CD8-positive, alpha-beta memory T cell (primary cell): ENCODE measurements around the gene LAT. TPM values are rescaled to one million over a fixed set of nuclear protein-coding genes. Genes with fewer than 3 reads are reported as not detected.

Experiments used
- CTCF ChIA-PET: fragments of 350-600 bp; sonication (Branson Sonifier 250); formaldehyde crosslinking; loops from one replicate; lab custom pipeline; 2021; ENCODE audit warnings: antibody characterized with exemption; lab: Charles Lee
- POLR2A ChIA-PET: fragments of 350-600 bp; sonication (Branson Sonifier 250); formaldehyde crosslinking; loops from one replicate; lab custom pipeline; 2021; ENCODE audit warnings: antibody characterized with exemption; lab: Charles Lee
- DNase-seq, 5 donors: peaks; one replicate each; pipeline versions ENCODE4 v3.0.0 to v3.0.0-alpha.2; 2020 to 2022; ENCODE audit warnings: mixed read lengths in 1 of 5
- H3K27ac ChIP-seq: one replicate; pipeline ENCODE4 v1.7.0; 2013; ENCODE audit warnings: low read depth, mild to moderate bottlenecking, low read length, moderate library complexity
- H3K27me3 ChIP-seq: 2 replicates; pipeline ENCODE4 v1.7.0; 2013; ENCODE audit warnings: low read length, mild to moderate bottlenecking; ENCODE audit not compliant: insufficient read depth, poor library complexity, severe bottlenecking
- H3K36me3 ChIP-seq: 2 replicates; pipeline ENCODE4 v1.7.0; 2013; ENCODE audit warnings: mild to moderate bottlenecking, low read length, moderate library complexity; ENCODE audit not compliant: insufficient read depth
- H3K4me1 ChIP-seq: 2 replicates; pipeline ENCODE4 v1.7.0; 2013; ENCODE audit warnings: mild to moderate bottlenecking, low read length, moderate library complexity; ENCODE audit not compliant: insufficient read depth
- H3K4me3 ChIP-seq: 2 replicates; pipeline ENCODE4 v1.7.0; 2013; ENCODE audit warnings: mild to moderate bottlenecking, low read length
- H3K9me3 ChIP-seq: 2 replicates; pipeline ENCODE4 v1.7.0; 2013; ENCODE audit warnings: mild to moderate bottlenecking, low read length
- H3K27ac Mint-ChIP-seq, 8 donors: one replicate each; pipeline ENCODE4 v1.8.0; 2020 to 2021; ENCODE audit warnings: mixed read lengths in 8 of 8, mild to moderate bottlenecking in 6 of 8, inconsistent platforms in 3 of 8, moderate library complexity in 3 of 8
- H3K27me3 Mint-ChIP-seq, 2 donors: one replicate each; pipeline ENCODE4 v1.8.0; 2020 to 2021; ENCODE audit warnings: mixed read lengths in 2 of 2, mild to moderate bottlenecking in 1 of 2, moderate library complexity in 1 of 2
- H3K36me3 Mint-ChIP-seq, 3 donors: one replicate each; pipeline ENCODE4 v1.8.0; 2020 to 2021; ENCODE audit warnings: mixed read lengths in 3 of 3, inconsistent platforms in 1 of 3, mild to moderate bottlenecking in 1 of 3
- H3K4me1 Mint-ChIP-seq, 3 donors: one replicate each; pipeline ENCODE4 v1.8.0; 2020 to 2021; ENCODE audit warnings: mixed read lengths in 3 of 3, inconsistent platforms in 1 of 3, mild to moderate bottlenecking in 1 of 3
- H3K4me3 Mint-ChIP-seq, 7 donors: one replicate each; pipeline ENCODE4 v1.8.0; 2020 to 2021; ENCODE audit warnings: mixed read lengths in 7 of 7, mild to moderate bottlenecking in 6 of 7, moderate library complexity in 4 of 7, inconsistent platforms in 2 of 7
- H3K9me3 Mint-ChIP-seq, 5 donors: one replicate each; pipeline ENCODE4 v1.8.0; 2020 to 2022; ENCODE audit warnings: mixed read lengths in 5 of 5, mild to moderate bottlenecking in 3 of 5, moderate library complexity in 2 of 5, inconsistent platforms in 1 of 5
- polyA plus RNA-seq: library from polyadenylated mRNA; unstranded; fragments of 300-500 nt; fragmentation: Illumina TruSeq; gene quantifications from one replicate; pipeline ENCODE4 v1.2.3, GENCODE V29; 2021
- total RNA-seq, 2 experiments: library from RNA; stranded (reverse); gene quantifications; one replicate each; pipeline ENCODE4 v1.2.3, GENCODE V29; 2021

LAT gene
- total and polyA plus RNA-seq, 3 experiments from 2014 or later: 195 to 331 (median 203) TPM

- no peak for DNase-seq
- no peaks in the 10 kb centered on the region for H3K9me3 Mint-ChIP-seq
- peaks cover 8 to 9% (median 8%) of the 10 kb centered on the region in 3 donors for H3K4me1 Mint-ChIP-seq
- Histone ChIP-seq H3K36me3 (no peaks in the 10 kb centered on the region), H3K27ac (no peak overlapping the region), H3K4me3 (no peak overlapping the region), H3K9me3 (no peaks in the 10 kb centered on the region), H3K4me1 (peaks cover 10% of the 10 kb centered on the region), H3K27me3 (no peaks in the 10 kb centered on the region)
- CTCF ChIA-PET: interaction anchor here (0.9 to 2.6 kb wide), 3 partner anchors 8 to 100 kb away, joined by 4 to 13 read pairs (median 4); no protein-coding TSS in a partner anchor
- H3K36me3 Mint-ChIP-seq: no peaks in the 10 kb centered on the region
- no peak overlapping the region for H3K4me3 Mint-ChIP-seq
- no peak overlapping the region for H3K27ac Mint-ChIP-seq
- POLR2A ChIA-PET: interaction anchor here (0.6 to 0.9 kb wide), 2 partner anchors 70 to 97 kb away, joined by 3 to 5 read pairs; partner anchors contain the start of gene TUFM
- peaks cover 0 to 5% of the 10 kb centered on the region in 2 donors for H3K27me3 Mint-ChIP-seq
Measured at GRCh38 chr16:28943281-28943680, 41.6 kb upstream of the LAT start.

GRCh38 chr16:28946681-28947080 is 38.2 kb upstream of the LAT start:
- H3K36me3 ChIP-seq: no peaks in the 10 kb centered on the region
- ChIA-PET CTCF (interaction anchor here (0.7 to 2.6 kb wide), 4 partner anchors 31 to 100 kb away, joined by 3 to 7 read pairs (median 5); partner anchors contain the start of gene TUFM), POLR2A (no interaction called here)
- Mint-ChIP-seq H3K4me1 (peaks cover 15 to 20% (median 19%) of the 10 kb centered on the region in 3 donors), H3K9me3 (no peaks in the 10 kb centered on the region), H3K36me3 (peaks cover 0 to 6% (median 0%) of the 10 kb centered on the region in 3 donors), H3K27me3 (peaks cover 0 to 5% of the 10 kb centered on the region in 2 donors), H3K4me3 (no peak overlapping the region), H3K27ac (no peak overlapping the region)
- no peaks in the 10 kb centered on the region for H3K9me3 ChIP-seq
- DNase-seq: no peak
- H3K27ac ChIP-seq: no peak overlapping the region
- no peaks in the 10 kb centered on the region for H3K27me3 ChIP-seq
- no peak overlapping the region for H3K4me3 ChIP-seq
- peaks cover 18% of the 10 kb centered on the region for H3K4me1 ChIP-seq

DNA sequence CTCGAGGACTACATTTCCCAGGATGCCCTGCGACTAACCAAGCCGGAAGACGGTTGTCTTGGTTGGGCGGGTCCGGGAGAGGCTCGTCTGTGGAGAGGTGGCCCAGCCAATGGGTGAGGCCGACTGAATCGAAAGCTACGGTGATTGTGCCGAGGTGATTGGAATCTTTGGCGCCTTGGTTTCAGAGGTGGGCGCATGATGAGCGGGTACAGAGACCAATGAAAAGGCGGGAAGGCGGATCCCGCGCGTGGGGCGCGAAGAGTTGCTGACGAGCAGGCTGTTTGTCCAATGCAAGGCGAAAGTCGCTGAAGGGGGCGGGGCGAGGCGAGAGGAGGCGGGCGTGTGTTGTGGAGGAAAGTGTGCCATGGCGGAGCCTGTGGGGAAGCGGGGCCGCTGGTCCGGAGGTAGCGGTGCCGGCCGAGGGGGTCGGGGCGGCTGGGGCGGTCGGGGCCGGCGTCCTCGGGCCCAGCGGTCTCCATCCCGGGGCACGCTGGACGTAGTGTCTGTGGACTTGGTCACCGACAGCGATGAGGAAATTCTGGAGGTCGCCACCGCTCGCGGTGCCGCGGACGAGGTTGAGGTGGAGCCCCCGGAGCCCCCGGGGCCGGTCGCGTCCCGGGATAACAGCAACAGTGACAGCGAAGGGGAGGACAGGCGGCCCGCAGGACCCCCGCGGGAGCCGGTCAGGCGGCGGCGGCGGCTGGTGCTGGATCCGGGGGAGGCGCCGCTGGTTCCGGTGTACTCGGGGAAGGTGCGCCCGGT is 34.0 kb upstream of the LAT start, which contains the start of gene NFATC2IP:
TSS of gene NFATC2IP (plus strand) at position 290 of the 762 bp plus-strand sequence. CDS start at position 365, 75 bp downstream.
- ChIA-PET POLR2A (interaction anchor here (0.6 to 2.1 kb wide), 8 partner anchors 16 to 128 kb away, joined by 3 to 10 read pairs (median 6); partner anchors contain the start of genes ATXN2L, CD19, RABEP2 and SH2B1), CTCF (interaction anchor here (1.0 to 1.6 kb wide), 3 partner anchors 26 to 104 kb away, joined by 3 to 4 read pairs (median 4); partner anchors contain the start of gene TUFM)
- no peaks in the 10 kb centered on the region for H3K9me3 Mint-ChIP-seq

GRCh38 chr16:28951410-28951943 is 33.4 kb upstream of the LAT start:
- peak in 1 of 5 donors; percentile 58 for DNase-seq
- Mint-ChIP-seq H3K9me3 (no peaks in the 10 kb centered on the region), H3K27ac (peak overlapping the region; percentile 43 to 92 (median 85)), H3K4me3 (peak overlapping the region; percentile 88 to 98 (median 94)), H3K36me3 (peaks cover 0 to 47% (median 6%) of the 10 kb centered on the region in 3 donors), H3K4me1 (peaks cover 23 to 42% (median 23%) of the 10 kb centered on the region in 3 donors), H3K27me3 (peaks cover 0 to 4% of the 10 kb centered on the region in 2 donors)
- H3K27me3 ChIP-seq: no peaks in the 10 kb centered on the region
- peak overlapping the region; percentile 73 for H3K27ac ChIP-seq
- ChIA-PET CTCF (interaction anchor here (0.8 kb wide), 1 partner anchor 9 kb away, joined by 5 read pairs; no protein-coding TSS in a partner anchor), POLR2A (interaction anchor here (0.6 to 2.1 kb wide), 4 partner anchors 23 to 128 kb away, joined by 7 to 11 read pairs (median 8); partner anchors contain the start of genes ATXN2L, SH2B1 and SPNS1)
- H3K9me3 ChIP-seq: no peaks in the 10 kb centered on the region
- peak overlapping the region; percentile 74 for H3K4me3 ChIP-seq
- H3K4me1 ChIP-seq: peaks cover 15% of the 10 kb centered on the region
- peaks cover 12% of the 10 kb centered on the region for H3K36me3 ChIP-seq

More for the DNA sequence above, 34.0 kb upstream of the LAT start, which contains the start of gene NFATC2IP:
- no peaks in the 10 kb centered on the region for H3K9me3 ChIP-seq
- no peaks in the 10 kb centered on the region for H3K27me3 ChIP-seq
- H3K27ac Mint-ChIP-seq: peak within 1 kb of the TSS; percentile 68 to 97 (median 88)
- H3K4me1 ChIP-seq: peaks cover 18% of the 10 kb centered on the region
- H3K36me3 ChIP-seq: peaks cover 12% of the 10 kb centered on the region
- peak; percentile 99 to 100 (median 99) for DNase-seq
- peaks cover 0 to 4% of the 10 kb centered on the region in 2 donors for H3K27me3 Mint-ChIP-seq
- H3K36me3 Mint-ChIP-seq: peaks cover 0 to 41% (median 4%) of the 10 kb centered on the region in 3 donors
- peak within 1 kb of the TSS; percentile 73 for H3K27ac ChIP-seq
- H3K4me3 ChIP-seq: peak within 1 kb of the TSS; percentile 74
- H3K4me3 Mint-ChIP-seq: peak within 1 kb of the TSS; percentile 88 to 98 (median 94)
- peaks cover 22 to 42% (median 22%) of the 10 kb centered on the region in 3 donors for H3K4me1 Mint-ChIP-seq

DNA sequence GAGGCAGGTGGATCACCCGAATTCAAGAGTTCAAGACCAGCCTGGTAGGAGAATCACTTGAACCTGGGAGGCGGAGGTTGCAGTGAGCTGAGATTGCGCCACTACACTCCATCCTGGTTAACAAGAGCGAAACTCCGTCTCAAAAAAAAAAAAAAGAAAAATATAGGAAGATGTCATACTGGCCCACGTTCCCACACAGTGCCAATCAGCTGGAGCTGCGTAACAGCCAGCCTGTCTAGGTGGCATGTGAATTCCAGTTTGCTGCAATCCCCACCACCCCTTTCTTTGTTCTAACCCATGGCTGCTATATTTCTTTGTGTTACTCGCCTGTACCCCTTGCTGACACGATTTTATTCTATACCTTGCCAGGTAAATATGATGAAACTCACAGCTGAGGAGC is 26.6 kb upstream of the LAT start:
- ChIA-PET POLR2A (interaction anchor here (0.6 kb wide), 1 partner anchor 146 kb away, joined by 14 read pairs; no protein-coding TSS in a partner anchor), CTCF (no interaction called here)
- no peak for DNase-seq
- H3K27me3 Mint-ChIP-seq: no peaks in the 10 kb centered on the region
- no peaks in the 10 kb centered on the region for H3K4me1 ChIP-seq
- peaks cover 5 to 21% (median 10%) of the 10 kb centered on the region in 3 donors for H3K4me1 Mint-ChIP-seq
- H3K4me3 Mint-ChIP-seq: no peak overlapping the region
- peaks cover 7 to 87% (median 15%) of the 10 kb centered on the region in 3 donors for H3K36me3 Mint-ChIP-seq
- no peak overlapping the region for H3K4me3 ChIP-seq
- H3K27me3 ChIP-seq: no peaks in the 10 kb centered on the region
- H3K27ac Mint-ChIP-seq: no peak overlapping the region
- no peaks in the 10 kb centered on the region for H3K9me3 ChIP-seq
- no peaks in the 10 kb centered on the region for H3K9me3 Mint-ChIP-seq
- no peak overlapping the region for H3K27ac ChIP-seq
- H3K36me3 ChIP-seq: peaks cover 48% of the 10 kb centered on the region

GRCh38 chr16:28958836-28959235 is 26.0 kb upstream of the LAT start:
- no peak overlapping the region for H3K27ac ChIP-seq
- POLR2A ChIA-PET: no interaction called here
- H3K9me3 ChIP-seq: no peaks in the 10 kb centered on the region
- peaks cover 5 to 15% (median 10%) of the 10 kb centered on the region in 3 donors for H3K4me1 Mint-ChIP-seq
- CTCF ChIA-PET: no interaction called here
- no peaks in the 10 kb centered on the region for H3K27me3 Mint-ChIP-seq
- no peaks in the 10 kb centered on the region for H3K4me1 ChIP-seq
- H3K36me3 Mint-ChIP-seq: peaks cover 7 to 87% (median 15%) of the 10 kb centered on the region in 3 donors
- no peak overlapping the region for H3K4me3 Mint-ChIP-seq
- no peaks in the 10 kb centered on the region for H3K27me3 ChIP-seq
- no peak for DNase-seq
- peak overlapping the region in 1 of 8 donors; percentile 12 for H3K27ac Mint-ChIP-seq
- peaks cover 52% of the 10 kb centered on the region for H3K36me3 ChIP-seq
- H3K4me3 ChIP-seq: no peak overlapping the region
- H3K9me3 Mint-ChIP-seq: no peaks in the 10 kb centered on the region

DNA sequence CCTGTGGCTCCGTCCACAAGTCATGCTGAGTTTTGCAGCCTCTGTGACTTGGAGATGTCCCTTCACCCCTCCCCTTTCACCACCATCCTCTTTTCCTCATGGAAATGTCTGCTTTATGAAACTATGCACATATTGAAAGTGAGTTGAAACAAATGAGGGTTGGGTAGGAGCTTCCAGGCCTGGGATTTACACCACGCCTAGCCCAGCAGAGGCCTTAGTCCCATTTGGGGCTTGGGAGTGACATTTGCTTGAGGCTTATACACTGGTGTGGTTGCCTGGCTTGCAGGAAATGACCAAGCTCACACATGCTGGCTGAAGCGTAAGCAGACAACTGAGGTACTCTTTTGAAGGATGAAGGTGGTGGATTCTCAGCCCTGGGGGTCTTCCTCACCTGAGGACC is 20.8 kb upstream of the LAT start:
- Histone ChIP-seq H3K27ac (no peak overlapping the region), H3K9me3 (no peaks in the 10 kb centered on the region), H3K4me3 (no peak overlapping the region), H3K4me1 (no peaks in the 10 kb centered on the region), H3K27me3 (no peaks in the 10 kb centered on the region), H3K36me3 (peaks cover 44% of the 10 kb centered on the region)
- no peak overlapping the region for H3K4me3 Mint-ChIP-seq
- DNase-seq: no peak
- H3K27ac Mint-ChIP-seq: peak overlapping the region in 1 of 8 donors; percentile 50
- ChIA-PET POLR2A (no interaction called here), CTCF (interaction anchor here (0.5 to 2.5 kb wide), 2 partner anchors 10 to 101 kb away, joined by 3 to 7 read pairs; no protein-coding TSS in a partner anchor)
- no peaks in the 10 kb centered on the region for H3K27me3 Mint-ChIP-seq
- no peaks in the 10 kb centered on the region for H3K9me3 Mint-ChIP-seq
- peaks cover 7 to 64% (median 14%) of the 10 kb centered on the region in 3 donors for H3K36me3 Mint-ChIP-seq
- peaks cover 0 to 3% (median 2%) of the 10 kb centered on the region in 3 donors for H3K4me1 Mint-ChIP-seq
